GM12801 (cell line): ENCODE data around the gene MCM9.

ENCODE experiments used
- TF ChIP-seq, protein P1 (sequence below): IDR thresholded peaks from one replicate; pipeline ENCODE4 v1.5.1; 2011; ENCODE audit warnings: control low read depth; ENCODE audit not compliant: insufficient read length; ENCODE audit errors: extremely low read depth

MCM9 gene

DNA sequence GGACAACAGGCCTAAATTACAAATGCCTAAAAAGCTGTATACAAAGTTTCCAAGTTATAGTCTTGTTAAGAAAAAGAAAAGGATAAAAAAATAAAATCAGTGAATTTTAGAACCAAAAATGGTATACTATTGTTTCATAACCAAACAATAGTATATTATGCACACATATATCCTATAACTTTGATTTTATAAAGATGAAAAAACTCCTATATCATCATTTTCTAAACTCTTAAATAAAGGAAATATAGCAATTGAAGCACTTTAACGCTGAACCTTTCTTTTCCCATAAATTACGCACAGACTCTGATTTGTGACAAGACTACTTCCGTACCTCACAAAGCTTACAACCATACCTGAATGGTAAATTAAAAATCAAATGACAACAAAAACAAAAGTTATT is 35.9 kb upstream of the MCM9 start:
- TF ChIP-seq, protein P1, sequence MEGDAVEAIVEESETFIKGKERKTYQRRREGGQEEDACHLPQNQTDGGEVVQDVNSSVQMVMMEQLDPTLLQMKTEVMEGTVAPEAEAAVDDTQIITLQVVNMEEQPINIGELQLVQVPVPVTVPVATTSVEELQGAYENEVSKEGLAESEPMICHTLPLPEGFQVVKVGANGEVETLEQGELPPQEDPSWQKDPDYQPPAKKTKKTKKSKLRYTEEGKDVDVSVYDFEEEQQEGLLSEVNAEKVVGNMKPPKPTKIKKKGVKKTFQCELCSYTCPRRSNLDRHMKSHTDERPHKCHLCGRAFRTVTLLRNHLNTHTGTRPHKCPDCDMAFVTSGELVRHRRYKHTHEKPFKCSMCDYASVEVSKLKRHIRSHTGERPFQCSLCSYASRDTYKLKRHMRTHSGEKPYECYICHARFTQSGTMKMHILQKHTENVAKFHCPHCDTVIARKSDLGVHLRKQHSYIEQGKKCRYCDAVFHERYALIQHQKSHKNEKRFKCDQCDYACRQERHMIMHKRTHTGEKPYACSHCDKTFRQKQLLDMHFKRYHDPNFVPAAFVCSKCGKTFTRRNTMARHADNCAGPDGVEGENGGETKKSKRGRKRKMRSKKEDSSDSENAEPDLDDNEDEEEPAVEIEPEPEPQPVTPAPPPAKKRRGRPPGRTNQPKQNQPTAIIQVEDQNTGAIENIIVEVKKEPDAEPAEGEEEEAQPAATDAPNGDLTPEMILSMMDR: no peak

DNA sequence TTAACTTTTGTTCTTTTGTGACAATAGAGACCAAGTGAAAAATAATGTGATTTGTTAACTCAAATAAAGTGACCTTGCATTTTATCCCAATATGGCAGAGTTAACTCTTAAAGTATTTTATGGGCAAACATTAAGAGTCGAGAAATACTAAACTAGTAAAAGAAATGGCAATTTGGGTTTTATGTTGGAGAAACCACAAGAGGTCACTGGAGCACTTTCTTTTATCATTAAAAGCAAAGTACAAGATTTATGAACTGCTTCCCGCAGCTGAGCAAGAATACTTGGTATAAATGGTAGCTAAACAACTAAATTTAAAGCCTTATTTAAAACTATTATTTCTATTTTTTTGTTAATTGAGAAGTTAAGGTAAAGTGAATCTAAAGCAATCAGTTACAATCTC is 33.5 kb upstream of the MCM9 start:
- TF ChIP-seq, protein P1: no peak

DNA sequence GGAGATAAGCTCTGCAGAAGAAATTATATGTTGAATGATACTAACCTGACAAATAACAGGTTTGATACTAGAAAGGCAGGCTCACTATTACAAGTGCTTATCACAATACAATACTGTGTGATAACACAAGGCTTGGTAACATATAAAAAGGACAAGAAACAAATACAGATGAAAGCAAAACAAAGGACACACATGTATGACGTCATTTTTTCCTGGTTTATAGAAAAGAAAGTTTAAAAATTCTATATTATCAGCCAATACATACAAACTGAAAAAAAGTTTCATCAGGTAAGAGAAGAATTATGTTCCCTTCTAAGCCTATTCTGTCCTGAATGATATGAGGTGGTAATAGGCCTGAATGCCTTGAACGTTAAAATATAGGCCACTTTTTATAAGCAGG is 32.3 kb upstream of the MCM9 start:
- TF ChIP-seq, protein P1: no peak

DNA sequence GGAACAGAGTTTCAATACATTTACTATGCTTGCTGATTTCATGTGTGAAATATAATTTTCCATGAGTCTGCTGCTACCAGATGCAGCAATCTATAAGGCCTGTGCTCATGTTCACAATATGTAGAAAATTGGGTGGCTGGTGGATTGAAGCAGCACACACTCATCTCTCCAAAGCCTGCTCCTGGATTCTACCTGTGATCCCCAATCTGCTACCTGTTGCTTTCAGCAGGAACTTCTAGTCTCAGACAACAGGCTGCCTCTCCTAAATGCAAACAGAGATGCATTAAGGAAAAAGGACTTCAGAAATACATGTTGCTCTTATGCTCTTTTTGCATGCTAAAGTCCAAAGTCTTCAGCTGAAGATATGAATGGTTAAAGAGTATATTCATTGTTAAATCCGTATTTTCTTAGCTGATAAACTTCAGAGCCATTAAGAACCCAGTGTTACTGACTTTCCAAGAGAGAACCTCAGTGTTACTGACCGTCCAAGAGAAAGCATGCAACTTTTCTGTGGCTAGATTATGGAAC is 30.9 kb upstream of the MCM9 start:
- TF ChIP-seq, protein P1: no peak

DNA sequence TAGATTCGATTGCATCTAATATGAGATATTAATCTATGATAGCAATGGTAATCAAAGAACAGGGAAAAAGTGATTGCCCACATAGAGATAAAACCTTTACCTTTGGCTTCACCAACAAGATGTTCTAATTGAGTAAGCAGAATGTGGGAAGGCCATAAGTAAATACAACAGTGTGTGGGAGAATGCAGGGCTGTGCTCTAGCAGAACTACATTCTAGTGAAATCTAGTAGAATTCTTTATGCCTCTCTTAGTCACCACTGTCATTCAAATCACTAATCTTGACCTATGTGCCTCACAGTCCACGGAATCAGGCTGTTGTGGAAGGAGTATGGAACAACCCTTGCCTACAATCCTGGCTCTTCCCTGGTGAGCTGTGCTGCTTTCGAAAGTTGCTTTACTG is 30.4 kb upstream of the MCM9 start:
- TF ChIP-seq, protein P1: no peak

DNA sequence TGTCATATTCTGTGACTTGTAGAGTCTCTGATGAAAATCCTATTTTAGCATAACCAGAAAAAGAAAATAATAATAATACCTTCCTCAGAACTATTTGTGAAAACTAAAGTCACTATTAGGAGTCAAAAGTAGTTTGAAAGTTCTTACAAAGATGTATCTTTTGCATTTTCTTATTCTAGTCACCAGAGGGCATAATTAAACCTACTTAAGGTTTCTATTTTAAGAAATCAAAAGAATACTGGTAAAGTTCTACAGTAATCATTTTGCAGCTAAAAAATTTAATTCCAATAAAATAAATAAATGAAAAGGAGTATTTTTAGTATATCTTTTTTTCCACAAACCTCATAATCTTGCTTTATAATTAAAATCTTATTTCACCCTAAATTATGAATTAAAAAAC is 28.0 kb upstream of the MCM9 start:
- TF ChIP-seq, protein P1: no peak

DNA sequence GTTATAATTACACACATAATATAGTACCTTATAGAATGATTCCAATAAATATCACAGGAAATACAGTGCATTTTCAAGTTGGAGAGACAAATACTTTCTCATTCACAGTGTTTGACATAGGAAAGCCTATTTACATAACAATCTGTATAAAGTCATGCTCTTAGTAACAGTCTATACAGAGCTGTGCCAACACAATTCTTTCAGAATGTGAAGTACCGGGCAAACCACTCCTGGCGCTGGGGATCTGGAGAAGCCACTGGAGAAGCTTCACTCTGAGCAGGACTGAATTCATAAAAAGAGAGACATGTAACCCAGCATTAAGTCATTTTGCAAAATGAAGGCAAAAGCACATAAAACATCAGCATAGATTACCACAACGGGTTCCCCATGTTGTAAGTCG is 24.9 kb upstream of the MCM9 start:
- TF ChIP-seq, protein P1: no peak

DNA sequence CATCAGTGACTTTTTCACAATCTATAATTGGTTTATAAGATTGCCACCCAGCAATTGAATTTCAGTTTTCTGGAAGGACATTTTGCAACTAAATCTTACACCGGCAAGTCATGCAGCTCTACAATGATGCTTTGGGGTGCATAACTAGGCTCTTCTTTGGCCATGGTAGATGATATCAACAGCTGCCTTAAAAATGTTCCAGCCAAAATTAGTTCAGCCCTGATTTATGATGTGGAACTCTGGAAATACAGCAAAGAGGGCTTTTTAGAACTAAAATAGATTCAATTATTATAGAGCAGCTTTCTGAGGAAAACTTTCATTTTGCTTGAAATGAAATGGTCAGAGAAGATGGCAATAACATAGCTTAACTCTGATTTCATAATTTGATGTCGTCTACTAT is 18.4 kb upstream of the MCM9 start:
- TF ChIP-seq, protein P1: no peak
